Immature natural killer cell (primary cell): ENCODE measurements around the gene PLCH1. TPM values are rescaled to one million over a fixed set of nuclear protein-coding genes. Genes with fewer than 3 reads are reported as not detected.
"Not testable (repeated sequence)": the region's sequence is repeated elsewhere in the genome, so short reads cannot be mapped to it uniquely, and the experiment has no call there.

Source experiments
- DNase-seq, 3 donors: peaks; one replicate each; pipeline ENCODE4 v3.0.0; 2022; ENCODE audit warnings: mixed read lengths in 1 of 3
- H3K27ac Mint-ChIP-seq, 6 donors: one replicate each; pipeline ENCODE4 v1.8.0; 2020; ENCODE audit warnings: mixed read lengths in 6 of 6, mild to moderate bottlenecking in 5 of 6, inconsistent platforms in 4 of 6, moderate library complexity in 3 of 6
- H3K27me3 Mint-ChIP-seq, 3 donors: one replicate each; pipeline ENCODE4 v1.8.0; 2020 to 2021; ENCODE audit warnings: low read depth in 3 of 3, mild to moderate bottlenecking in 3 of 3, mixed read lengths in 3 of 3, moderate library complexity in 3 of 3, inconsistent platforms in 1 of 3
- H3K36me3 Mint-ChIP-seq, 3 donors: one replicate each; pipeline ENCODE4 v1.8.0; 2020; ENCODE audit warnings: mixed read lengths in 3 of 3, inconsistent platforms in 2 of 3, mild to moderate bottlenecking in 2 of 3
- H3K4me1 Mint-ChIP-seq, 2 donors: one replicate each; pipeline ENCODE4 v1.8.0; 2020; ENCODE audit warnings: inconsistent platforms in 2 of 2, mild to moderate bottlenecking in 2 of 2, mixed read lengths in 2 of 2, moderate library complexity in 1 of 2
- H3K4me3 Mint-ChIP-seq, 5 donors: one replicate each; pipeline ENCODE4 v1.8.0; 2020; ENCODE audit warnings: mild to moderate bottlenecking in 5 of 5, mixed read lengths in 5 of 5, inconsistent platforms in 3 of 5, moderate library complexity in 3 of 5
- H3K9me3 Mint-ChIP-seq, 6 donors: one replicate each; pipeline ENCODE4 v1.8.0; 2020; ENCODE audit warnings: mild to moderate bottlenecking in 6 of 6, mixed read lengths in 6 of 6, inconsistent platforms in 4 of 6, moderate library complexity in 3 of 6
- polyA plus RNA-seq, 3 donors: library from polyadenylated mRNA; unstranded; fragments of 300-500 nt; fragmentation: Illumina TruSeq; gene quantifications; one replicate each; pipeline ENCODE4 v1.2.3, GENCODE V29; 2021

Gene PLCH1
- polyA plus RNA-seq, 3 donors from 2014 or later = 0.11 TPM; not detected in 2

DNA sequence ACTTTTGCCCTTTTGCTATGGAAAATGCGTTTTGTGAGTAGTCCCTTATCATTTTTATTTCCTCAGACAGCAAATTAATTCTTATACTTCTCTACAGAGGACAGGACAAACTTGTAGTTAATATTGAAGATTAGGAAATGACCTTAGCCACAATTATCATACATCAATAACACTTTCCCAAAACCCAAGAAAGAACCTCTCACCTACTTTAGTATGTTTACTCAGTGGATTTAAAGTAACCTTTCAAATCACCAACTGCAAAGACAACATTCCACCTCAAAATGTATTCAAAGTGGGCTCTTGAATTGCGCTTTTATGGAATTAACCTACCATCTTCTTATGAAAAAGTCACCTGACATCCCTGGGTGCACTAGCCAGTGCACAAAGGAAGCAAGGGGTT lies 107.3 kb downstream of the PLCH1 start:
- Mint-ChIP-seq H3K36me3 (no peaks in the 10 kb centered on the region), H3K4me3 (no peak overlapping the region), H3K4me1 (no peaks in the 10 kb centered on the region), H3K27me3 (peaks cover 0 to 4% (median 1%) of the 10 kb centered on the region in 3 donors), H3K27ac (no peak overlapping the region), H3K9me3 (peaks cover 0 to 5% (median 0%) of the 10 kb centered on the region in 6 donors)
- no peak for DNase-seq

DNA sequence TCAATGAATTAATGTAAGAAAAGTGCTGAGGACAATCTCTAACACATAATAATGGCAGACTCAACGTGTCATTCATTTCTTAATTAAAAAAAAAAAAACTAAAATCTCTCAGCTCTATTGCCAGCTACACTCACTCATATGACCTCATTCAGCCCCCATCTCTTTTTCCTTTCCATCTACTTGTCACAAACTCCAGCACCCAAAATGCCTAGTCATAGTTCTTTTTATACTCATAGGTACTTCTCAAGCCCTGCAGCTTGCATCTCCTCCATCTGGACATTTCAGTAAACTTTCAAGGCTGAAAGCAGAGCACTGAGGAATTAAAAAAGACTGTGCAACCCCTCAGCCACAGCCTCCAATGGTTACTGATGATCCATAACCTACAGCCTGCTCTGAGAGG lies 109.8 kb downstream of the PLCH1 start:
- peaks cover 0 to 5% (median 0%) of the 10 kb centered on the region in 6 donors for H3K9me3 Mint-ChIP-seq
- peaks cover 0 to 4% (median 1%) of the 10 kb centered on the region in 3 donors for H3K27me3 Mint-ChIP-seq
- H3K4me3 Mint-ChIP-seq = no peak overlapping the region
- no peak for DNase-seq
- no peaks in the 10 kb centered on the region for H3K36me3 Mint-ChIP-seq
- H3K27ac Mint-ChIP-seq = no peak overlapping the region
- no peaks in the 10 kb centered on the region for H3K4me1 Mint-ChIP-seq

GRCh38 chr3:155634121-155634719 lies 110.7 kb downstream of the PLCH1 start:
- no peaks in the 10 kb centered on the region for H3K4me1 Mint-ChIP-seq
- no peak for DNase-seq
- peaks cover 0 to 1% (median 0%) of the 10 kb centered on the region in 3 donors for H3K27me3 Mint-ChIP-seq
- peaks cover 0 to 5% (median 0%) of the 10 kb centered on the region in 6 donors for H3K9me3 Mint-ChIP-seq
- H3K27ac Mint-ChIP-seq = no peak overlapping the region
- H3K36me3 Mint-ChIP-seq = no peaks in the 10 kb centered on the region
- no peak overlapping the region for H3K4me3 Mint-ChIP-seq

DNA sequence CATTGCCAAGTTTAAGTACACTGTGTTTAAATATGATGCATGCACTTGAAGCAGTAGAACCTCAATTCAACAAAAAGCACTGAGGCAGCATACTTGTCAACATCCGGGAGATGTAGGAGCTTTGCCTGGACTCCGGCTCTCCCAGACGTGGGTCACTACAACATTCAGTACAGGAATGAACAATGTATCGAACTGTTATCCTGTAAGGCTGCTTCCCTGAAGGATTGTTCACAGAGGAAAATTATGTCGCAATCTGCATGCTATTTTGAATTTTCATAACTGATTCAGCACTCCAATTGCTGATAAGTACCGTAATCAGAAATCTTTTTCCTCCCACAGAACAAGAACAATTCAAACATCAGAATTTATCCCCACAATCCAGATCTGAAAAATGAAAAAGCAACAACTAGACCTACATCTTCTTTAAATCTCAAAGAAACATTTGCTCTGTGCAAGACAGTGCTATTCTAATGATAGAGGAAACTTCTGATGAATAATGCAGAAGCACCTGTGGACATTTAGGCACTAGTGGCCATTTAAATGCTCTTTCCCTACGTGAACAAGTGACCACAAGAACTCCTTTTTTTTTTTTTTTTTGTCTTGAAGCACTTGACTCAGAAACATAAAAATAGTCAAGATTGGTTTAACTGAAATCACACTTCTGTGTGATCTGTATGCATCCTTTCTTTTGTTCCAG lies 113.4 kb downstream of the PLCH1 start:
- no peak overlapping the region for H3K4me3 Mint-ChIP-seq
- peaks cover 0 to 2% (median 0%) of the 10 kb centered on the region in 3 donors for H3K27me3 Mint-ChIP-seq
- DNase-seq = no peak
- no peak overlapping the region for H3K27ac Mint-ChIP-seq
- no peaks in the 10 kb centered on the region for H3K4me1 Mint-ChIP-seq
- H3K36me3 Mint-ChIP-seq = no peaks in the 10 kb centered on the region
- peaks cover 0 to 5% (median 0%) of the 10 kb centered on the region in 6 donors for H3K9me3 Mint-ChIP-seq

- Mint-ChIP-seq H3K4me3 (no peak overlapping the region), H3K36me3 (no peaks in the 10 kb centered on the region), H3K27me3 (peaks cover 0 to 2% (median 0%) of the 10 kb centered on the region in 3 donors), H3K27ac (no peak overlapping the region), H3K4me1 (no peaks in the 10 kb centered on the region), H3K9me3 (peaks cover 0 to 6% (median 0%) of the 10 kb centered on the region in 6 donors)
- DNase-seq = no peak
Measured at GRCh38 chr3:155629556-155629955, 115.3 kb downstream of the PLCH1 start.

DNA sequence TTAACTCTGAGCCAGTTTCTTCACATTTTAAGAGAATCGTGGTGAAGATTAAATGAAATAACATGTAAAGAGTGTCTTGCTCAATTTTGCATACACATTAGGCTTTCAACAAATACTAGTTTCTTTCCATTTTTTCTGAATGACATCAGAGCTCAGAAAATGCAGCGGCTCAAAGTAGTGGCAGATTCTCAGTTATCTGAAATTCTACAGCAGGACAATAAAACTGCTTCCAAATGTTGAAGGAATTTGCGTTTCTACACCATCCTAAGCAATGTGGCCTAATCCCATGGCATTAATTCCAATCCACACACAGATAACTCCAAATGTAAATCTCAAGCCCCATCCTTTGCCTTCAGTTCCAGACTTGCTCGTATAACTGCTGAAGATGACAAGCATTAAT lies 115.8 kb downstream of the PLCH1 start:
- Mint-ChIP-seq H3K9me3 (peaks cover 0 to 6% (median 0%) of the 10 kb centered on the region in 6 donors), H3K27ac (no peak overlapping the region), H3K36me3 (no peaks in the 10 kb centered on the region), H3K4me3 (no peak overlapping the region), H3K4me1 (no peaks in the 10 kb centered on the region), H3K27me3 (peaks cover 0 to 2% (median 0%) of the 10 kb centered on the region in 3 donors)
- no peak for DNase-seq

DNA sequence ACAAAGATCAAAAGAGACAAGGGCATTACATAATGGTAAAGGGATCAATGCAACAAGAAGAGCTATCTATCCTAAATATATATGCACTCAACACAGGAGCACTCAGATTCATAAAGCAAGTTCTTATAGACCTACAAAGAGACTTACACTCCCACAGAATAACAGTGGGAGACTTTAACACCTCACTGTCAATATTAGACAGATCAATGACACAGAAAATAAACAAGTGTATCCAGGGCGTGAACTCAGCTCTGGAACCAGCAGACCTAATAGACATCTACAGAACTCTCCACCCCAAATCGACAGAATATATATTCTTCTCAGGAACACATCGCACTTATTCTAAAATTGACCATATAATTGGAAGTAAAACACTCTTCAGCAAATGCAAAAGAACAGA lies 122.2 kb downstream of the PLCH1 start:
- DNase-seq, H3K27ac Mint-ChIP-seq, H3K4me3 Mint-ChIP-seq, H3K27me3 Mint-ChIP-seq, H3K9me3 Mint-ChIP-seq, H3K36me3 Mint-ChIP-seq, H3K4me1 Mint-ChIP-seq: not testable (repeated sequence)

GRCh38 chr3:155620552-155620951 lies 124.3 kb downstream of the PLCH1 start:
- not testable (repeated sequence) for H3K4me1 Mint-ChIP-seq, H3K27me3 Mint-ChIP-seq, H3K4me3 Mint-ChIP-seq, H3K36me3 Mint-ChIP-seq, DNase-seq, H3K27ac Mint-ChIP-seq
- peaks cover 0 to 10% (median under 1%) of the 10 kb centered on the region in 6 donors for H3K9me3 Mint-ChIP-seq

DNA sequence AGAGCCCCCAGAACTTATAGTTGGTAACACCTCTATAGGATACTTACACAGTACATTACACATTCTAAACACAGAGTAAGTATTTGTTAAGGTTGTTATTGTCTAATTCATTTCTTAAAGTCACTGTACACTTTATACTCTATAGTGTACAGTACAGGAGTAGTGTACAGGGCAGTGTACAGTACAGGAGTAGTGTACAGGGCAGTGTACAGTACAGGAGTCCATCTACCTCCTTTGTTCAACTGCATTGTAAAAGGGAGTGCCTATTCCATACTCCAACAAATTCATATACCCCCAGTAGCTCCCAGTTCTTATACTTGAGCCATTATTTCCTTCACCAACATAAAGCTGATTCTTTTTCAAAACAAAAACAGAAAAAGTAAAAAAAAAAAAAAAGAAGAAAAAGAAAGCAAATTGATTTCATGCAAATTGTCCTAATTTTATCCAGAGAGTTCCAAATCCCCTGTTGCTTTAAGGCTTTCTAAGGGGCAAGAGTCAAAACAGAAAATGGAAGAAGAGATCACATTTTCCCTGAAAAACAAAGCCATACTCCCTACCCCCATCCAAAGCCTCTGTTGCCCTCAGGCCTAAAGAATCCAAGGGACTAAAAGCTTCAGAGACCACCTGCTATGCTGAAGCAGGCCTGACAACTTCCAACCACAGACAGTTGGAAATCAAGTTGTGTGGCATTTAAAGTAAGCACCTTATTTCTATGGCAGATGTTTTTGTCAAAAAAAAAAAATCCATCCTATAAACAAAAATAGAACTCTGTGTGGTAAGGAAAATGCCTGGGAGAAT lies 125.6 kb downstream of the PLCH1 start:
- Mint-ChIP-seq H3K36me3 (no peaks in the 10 kb centered on the region), H3K4me3 (no peak overlapping the region), H3K4me1 (no peaks in the 10 kb centered on the region), H3K9me3 (peaks cover 0 to 16% (median 3%) of the 10 kb centered on the region in 6 donors), H3K27me3 (peaks cover 0 to 3% (median 0%) of the 10 kb centered on the region in 3 donors), H3K27ac (no peak overlapping the region)
- DNase-seq = no peak

- H3K36me3 Mint-ChIP-seq = no peaks in the 10 kb centered on the region
- no peaks in the 10 kb centered on the region for H3K4me1 Mint-ChIP-seq
- H3K27ac Mint-ChIP-seq = no peak overlapping the region
- no peak for DNase-seq
- H3K9me3 Mint-ChIP-seq = peaks cover 0 to 16% (median 3%) of the 10 kb centered on the region in 6 donors
- no peak overlapping the region for H3K4me3 Mint-ChIP-seq
- H3K27me3 Mint-ChIP-seq = peaks cover 0 to 3% (median 0%) of the 10 kb centered on the region in 3 donors
Measured at GRCh38 chr3:155618543-155618942, 126.3 kb downstream of the PLCH1 start.

DNA sequence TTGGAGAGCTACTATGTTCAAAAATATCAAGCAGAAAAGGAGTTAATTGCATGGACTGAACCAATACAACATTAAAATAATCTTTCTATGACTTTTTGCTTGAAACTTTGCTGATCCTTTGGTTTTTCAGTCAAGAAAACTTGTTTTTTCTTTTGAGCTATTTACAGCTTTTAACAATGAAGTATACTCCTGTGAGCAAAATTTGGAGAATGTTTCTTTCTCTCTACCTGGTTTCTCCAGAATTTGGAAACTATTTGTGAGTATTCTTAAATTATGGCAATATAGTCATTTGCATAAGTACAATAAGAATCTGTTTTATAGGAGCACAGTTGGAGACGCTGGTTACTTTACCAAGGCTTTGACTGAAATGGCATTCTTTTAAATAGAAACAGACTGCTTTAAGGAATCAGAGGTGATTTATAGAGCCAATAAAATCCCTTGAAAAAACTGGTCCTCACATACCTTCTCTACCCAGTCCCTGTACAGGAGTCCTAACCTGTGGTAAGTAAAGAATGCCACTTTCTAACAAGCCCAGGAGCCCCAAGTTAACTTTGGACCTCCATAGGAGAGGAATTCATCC lies 127.4 kb downstream of the PLCH1 start:
- H3K4me3 Mint-ChIP-seq = no peak overlapping the region
- no peak for DNase-seq
- H3K9me3 Mint-ChIP-seq = peaks cover 2 to 16% (median 4%) of the 10 kb centered on the region in 6 donors
- H3K36me3 Mint-ChIP-seq = no peaks in the 10 kb centered on the region
- no peaks in the 10 kb centered on the region for H3K4me1 Mint-ChIP-seq
- no peak overlapping the region for H3K27ac Mint-ChIP-seq
- H3K27me3 Mint-ChIP-seq = peaks cover 0 to 2% (median 0%) of the 10 kb centered on the region in 3 donors

- H3K9me3 Mint-ChIP-seq = peaks cover 2 to 18% (median 5%) of the 10 kb centered on the region in 6 donors
- H3K36me3 Mint-ChIP-seq, H3K27me3 Mint-ChIP-seq: not testable (repeated sequence)
Measured at GRCh38 chr3:155615141-155615540, 129.7 kb downstream of the PLCH1 start.

DNA sequence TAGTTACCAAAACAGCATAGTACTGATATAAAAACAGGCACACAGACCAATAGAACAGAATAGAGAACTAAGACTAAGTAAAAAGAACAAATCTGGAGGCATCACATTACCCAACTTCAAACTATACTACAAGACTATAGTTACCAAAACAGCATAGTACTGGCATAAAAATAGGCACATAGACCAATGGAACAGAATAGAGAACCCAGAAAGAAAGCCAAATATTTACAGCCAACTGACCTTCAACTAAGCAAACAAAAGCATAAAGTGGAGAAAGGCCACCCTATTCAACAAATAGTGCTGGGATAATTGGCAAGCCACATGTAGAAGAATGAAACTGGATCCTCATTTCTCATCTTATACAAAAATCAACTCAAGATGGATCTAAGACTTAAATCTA lies 130.5 kb downstream of the PLCH1 start:
- not testable (repeated sequence) for H3K4me1 Mint-ChIP-seq, H3K4me3 Mint-ChIP-seq, H3K27me3 Mint-ChIP-seq, H3K36me3 Mint-ChIP-seq, DNase-seq, H3K27ac Mint-ChIP-seq
- H3K9me3 Mint-ChIP-seq = peaks cover 2 to 20% (median 7%) of the 10 kb centered on the region in 6 donors

More at GRCh38 chr3:155615141-155615540, 129.7 kb downstream of the PLCH1 start:
- DNase-seq, H3K4me1 Mint-ChIP-seq, H3K27ac Mint-ChIP-seq, H3K4me3 Mint-ChIP-seq: not testable (repeated sequence)

DNA sequence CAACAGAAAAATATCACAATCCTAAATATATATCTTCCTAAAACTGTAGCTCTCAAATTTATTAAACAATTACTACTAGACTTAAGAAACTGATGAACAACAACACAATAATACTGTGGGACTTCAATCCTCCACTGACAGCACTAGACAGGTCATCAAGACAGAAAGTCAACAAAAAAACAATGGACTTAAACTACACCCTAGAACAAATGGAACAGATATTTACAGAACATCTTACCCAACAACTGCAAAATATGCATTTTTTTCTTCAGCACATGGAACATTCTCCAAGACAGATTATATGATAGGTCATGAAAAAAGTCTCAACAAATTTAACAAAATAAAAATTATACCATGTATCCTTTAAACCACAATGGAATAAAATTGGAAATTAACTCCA lies 133.4 kb downstream of the PLCH1 start:
- H3K9me3 Mint-ChIP-seq = peaks cover 4 to 27% (median 13%) of the 10 kb centered on the region in 6 donors
- no peak overlapping the region for H3K4me3 Mint-ChIP-seq
- H3K4me1 Mint-ChIP-seq = no peaks in the 10 kb centered on the region
- no peaks in the 10 kb centered on the region for H3K36me3 Mint-ChIP-seq
- no peak overlapping the region for H3K27ac Mint-ChIP-seq
- H3K27me3 Mint-ChIP-seq = peaks cover 0 to 5% (median 2%) of the 10 kb centered on the region in 3 donors
- DNase-seq = no peak
